ENCODE data around the gene NPPA.

DNA sequence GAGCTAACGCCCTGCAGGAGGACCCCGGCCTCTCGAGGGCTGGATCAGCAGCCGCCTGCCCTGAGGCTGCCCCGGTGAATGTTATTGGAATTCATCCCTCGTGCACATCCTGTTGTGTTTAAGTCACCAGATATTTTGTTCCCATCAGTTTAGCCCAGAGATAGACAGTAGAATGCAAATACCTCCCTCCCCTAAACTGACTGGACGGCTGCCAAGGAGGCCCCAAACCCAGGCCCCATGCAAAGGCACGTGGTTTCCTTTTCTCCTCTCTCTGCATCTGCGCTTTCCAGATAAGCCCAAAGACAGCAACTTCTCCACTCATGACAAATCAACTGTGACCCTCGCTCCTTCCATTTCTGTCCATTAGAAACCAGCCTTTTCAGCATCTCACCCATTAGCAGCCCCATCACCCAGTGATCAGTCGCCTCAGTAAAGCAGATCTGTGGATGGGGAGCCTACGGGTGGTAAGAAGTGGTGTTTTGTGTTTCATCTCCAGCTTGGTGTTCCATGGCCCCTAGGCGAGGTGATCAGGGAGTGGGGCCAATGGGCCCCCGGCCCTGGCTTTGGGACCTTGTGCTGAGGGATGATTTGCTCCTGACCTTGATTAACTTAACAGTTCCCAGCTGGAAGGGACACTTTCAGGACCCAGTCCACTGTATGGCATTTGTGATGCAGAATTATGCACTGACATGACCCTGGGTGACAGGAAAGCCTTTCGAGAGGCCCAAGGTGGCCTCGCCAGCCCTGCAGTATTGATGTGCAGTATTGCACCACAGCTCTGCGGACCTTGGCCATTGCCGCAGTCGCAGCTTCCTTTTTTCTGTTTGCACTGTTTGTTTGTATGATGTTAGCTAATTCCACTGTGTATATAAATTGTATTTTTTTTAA lies 5.2 kb downstream of the NPPA start:
- TF ChIP-seq, protein P1, sequence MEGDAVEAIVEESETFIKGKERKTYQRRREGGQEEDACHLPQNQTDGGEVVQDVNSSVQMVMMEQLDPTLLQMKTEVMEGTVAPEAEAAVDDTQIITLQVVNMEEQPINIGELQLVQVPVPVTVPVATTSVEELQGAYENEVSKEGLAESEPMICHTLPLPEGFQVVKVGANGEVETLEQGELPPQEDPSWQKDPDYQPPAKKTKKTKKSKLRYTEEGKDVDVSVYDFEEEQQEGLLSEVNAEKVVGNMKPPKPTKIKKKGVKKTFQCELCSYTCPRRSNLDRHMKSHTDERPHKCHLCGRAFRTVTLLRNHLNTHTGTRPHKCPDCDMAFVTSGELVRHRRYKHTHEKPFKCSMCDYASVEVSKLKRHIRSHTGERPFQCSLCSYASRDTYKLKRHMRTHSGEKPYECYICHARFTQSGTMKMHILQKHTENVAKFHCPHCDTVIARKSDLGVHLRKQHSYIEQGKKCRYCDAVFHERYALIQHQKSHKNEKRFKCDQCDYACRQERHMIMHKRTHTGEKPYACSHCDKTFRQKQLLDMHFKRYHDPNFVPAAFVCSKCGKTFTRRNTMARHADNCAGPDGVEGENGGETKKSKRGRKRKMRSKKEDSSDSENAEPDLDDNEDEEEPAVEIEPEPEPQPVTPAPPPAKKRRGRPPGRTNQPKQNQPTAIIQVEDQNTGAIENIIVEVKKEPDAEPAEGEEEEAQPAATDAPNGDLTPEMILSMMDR (conservative IDR thresholded peaks at IDR 0.05; ENCODE audit: low read depth, low read length), result no peak
- no peak for TF ChIP-seq EZH2 (IDR thresholded peaks at IDR 0.05; ENCODE audit: low read length, unreplicated experiment)
